ENCODE results near the gene RHBDL2.
"Not testable (repeated sequence)": the region's sequence is repeated elsewhere in the genome, so short reads cannot be mapped to it uniquely, and the experiment has no call there.

RHBDL2 gene

GRCh38 chr1:38938722-38939260 is 2.8 kb downstream of the RHBDL2 start:
- no peak for DNase-seq (ENCODE audit: low read depth in 1 of 2, low spot score in 1 of 2)

DNA sequence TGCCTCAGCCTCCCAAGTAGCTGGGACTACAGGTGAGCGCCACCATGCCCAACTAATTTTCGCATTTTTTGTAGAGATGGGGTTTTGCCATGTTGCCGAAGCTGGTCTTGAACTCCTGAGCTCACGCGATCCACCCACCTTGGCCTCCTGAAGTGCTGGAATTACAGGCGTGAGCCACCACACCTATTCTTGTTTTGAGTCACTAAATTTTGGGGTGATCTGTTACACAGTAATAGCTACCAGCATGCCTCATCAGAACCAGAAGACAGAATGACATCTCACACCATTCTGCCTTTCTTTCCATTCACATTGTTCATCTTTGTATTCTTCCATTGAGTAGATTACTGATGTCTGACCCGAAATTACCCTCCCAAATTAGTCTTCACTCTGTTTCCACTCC is 9.1 kb downstream of the RHBDL2 start:
- no peak for DNase-seq (ENCODE audit: low read depth in 1 of 2, low spot score in 1 of 2)

GRCh38 chr1:38929476-38929875 is 12.2 kb downstream of the RHBDL2 start:
- DNase-seq (ENCODE audit: low read depth in 1 of 2, low spot score in 1 of 2) = no peak

- no peak for DNase-seq (ENCODE audit: low read depth in 1 of 2, low spot score in 1 of 2)
Observed at GRCh38 chr1:38929054-38929453, 12.6 kb downstream of the RHBDL2 start.

DNA sequence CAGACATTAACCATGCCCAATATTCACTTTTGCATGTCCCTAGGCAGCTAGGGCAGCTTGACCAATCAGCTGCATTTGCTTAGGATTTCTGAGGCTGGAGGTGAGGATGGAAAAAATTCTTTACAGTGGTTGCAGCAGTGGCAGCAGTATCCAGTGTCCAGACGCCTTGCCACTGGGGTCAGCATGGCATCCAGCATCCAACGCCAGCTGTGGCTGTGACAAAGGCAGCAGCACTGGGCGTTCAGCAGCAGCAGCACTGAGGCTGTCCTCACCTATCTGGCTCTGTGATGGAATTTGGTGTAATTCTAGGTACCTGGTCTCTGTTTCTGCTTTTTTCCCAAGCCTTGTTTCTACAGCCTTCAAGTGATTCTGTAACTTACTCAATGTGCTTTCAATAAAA is 15.5 kb downstream of the RHBDL2 start:
- DNase-seq (ENCODE audit: low read depth in 1 of 2, low spot score in 1 of 2) = no peak

- no peak for DNase-seq (ENCODE audit: low read depth in 1 of 2, low spot score in 1 of 2)
Observed at GRCh38 chr1:38925391-38925790, 16.2 kb downstream of the RHBDL2 start.

GRCh38 chr1:38923607-38924006 is 18.0 kb downstream of the RHBDL2 start:
- DNase-seq (ENCODE audit: low read depth in 1 of 2, low spot score in 1 of 2) = no peak

DNA sequence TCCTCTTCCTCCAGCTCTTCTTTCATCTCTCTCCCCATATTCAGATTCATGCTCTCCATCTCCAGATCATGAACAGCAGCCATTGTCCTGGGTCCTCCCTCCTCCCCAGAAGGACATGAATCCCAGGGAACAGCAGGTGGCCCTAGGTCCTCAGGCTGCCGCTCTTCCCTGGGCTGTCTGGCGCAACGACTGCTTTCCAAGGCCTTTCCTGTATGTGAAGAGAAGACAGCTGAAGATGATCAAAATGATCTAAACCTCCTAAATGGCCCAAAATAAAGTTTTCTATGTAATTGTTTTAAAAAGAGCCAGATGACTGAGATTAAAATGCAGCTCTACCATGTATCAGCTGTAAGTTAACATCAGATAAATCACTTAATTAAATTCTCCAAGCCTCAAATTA is 22.5 kb downstream of the RHBDL2 start:
- DNase-seq (ENCODE audit: low read depth in 1 of 2, low spot score in 1 of 2) = no peak

GRCh38 chr1:38918568-38918967 is 23.1 kb downstream of the RHBDL2 start:
- DNase-seq (ENCODE audit: low read depth in 1 of 2, low spot score in 1 of 2) = no peak

- no peak for DNase-seq (ENCODE audit: low read depth in 1 of 2, low spot score in 1 of 2)
Observed at GRCh38 chr1:38917772-38918171, 23.9 kb downstream of the RHBDL2 start.

GRCh38 chr1:38917337-38917736 is 24.3 kb downstream of the RHBDL2 start:
- no peak for DNase-seq (ENCODE audit: low read depth in 1 of 2, low spot score in 1 of 2)

DNA sequence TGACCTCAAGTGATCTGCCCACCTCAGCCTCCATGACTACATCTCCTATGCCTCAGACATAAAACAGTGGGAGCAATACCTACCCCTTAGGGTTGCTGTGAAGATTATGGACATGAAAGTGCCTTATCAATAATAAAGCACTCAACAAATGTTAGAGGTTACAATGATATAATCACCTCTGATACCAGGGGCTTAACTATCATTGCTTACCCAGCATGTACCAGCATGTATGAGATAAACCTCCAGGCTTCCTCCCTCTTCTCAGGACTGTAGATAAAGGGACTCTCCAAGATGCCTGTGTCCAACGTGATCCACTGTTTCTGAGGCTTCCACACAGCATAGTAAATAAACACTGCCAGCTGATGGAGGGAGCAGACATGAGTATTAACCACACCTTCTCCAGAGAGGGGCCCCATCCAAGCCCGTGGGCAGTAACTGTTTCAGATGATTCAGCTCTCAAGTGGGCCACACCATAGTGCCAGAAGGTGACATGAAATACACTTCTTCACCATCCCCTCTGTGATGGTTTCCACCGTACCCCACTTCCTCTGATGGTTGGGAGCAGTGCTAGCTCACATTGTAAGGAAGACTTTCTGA is 26.2 kb downstream of the RHBDL2 start:
- DNase-seq (ENCODE audit: low read depth in 1 of 2, low spot score in 1 of 2) = no peak

DNA sequence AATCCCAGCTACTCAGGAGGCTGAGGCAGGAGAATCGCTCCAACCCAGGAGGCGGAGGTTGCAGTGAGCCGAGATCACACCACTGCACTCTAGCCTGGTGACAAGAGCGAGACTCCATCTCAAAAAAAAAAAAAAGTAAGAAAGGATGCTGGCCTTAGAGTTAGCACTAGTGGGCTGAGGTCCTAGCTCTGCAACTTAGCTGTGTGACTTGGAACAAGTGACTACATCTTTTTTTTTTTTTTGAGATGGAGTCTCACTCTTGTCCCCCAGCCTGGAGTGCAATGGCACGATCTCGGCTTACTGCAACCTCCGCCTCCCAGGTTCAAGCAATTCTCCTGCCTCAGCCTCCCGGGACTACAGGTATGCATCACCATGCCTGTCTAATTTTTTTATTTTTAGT is 26.7 kb downstream of the RHBDL2 start:
- not testable (repeated sequence) for DNase-seq (ENCODE audit: low read depth in 1 of 2, low spot score in 1 of 2)

- DNase-seq (ENCODE audit: low read depth in 1 of 2, low spot score in 1 of 2) = no peak
Observed at GRCh38 chr1:38908821-38909220, 32.8 kb downstream of the RHBDL2 start.

GRCh38 chr1:38905985-38906384 is 35.6 kb downstream of the RHBDL2 start:
- DNase-seq (ENCODE audit: low read depth in 1 of 2, low spot score in 1 of 2) = no peak

DNA sequence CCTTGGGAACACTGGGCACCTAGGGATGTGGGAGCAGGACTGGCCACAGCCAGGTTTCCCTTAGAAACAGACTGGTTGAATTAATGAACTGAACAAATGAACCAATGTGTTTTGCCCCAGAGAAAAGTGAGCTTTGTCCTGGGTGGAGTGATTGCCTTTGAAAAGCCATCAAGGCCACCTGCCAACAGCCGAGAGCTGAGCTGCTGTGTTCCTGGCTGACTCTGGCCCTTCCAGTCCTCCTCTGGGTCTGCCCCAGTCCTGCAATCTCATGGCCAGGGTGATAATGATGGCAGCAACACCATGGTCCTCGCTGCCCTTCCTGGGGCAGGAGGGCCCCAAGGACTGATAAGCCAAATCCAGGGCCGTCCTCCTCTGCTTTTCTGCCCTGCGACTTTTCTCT is 42.1 kb downstream of the RHBDL2 start:
- DNase-seq (ENCODE audit: low read depth in 1 of 2, low spot score in 1 of 2) = no peak

- DNase-seq (ENCODE audit: low read depth in 1 of 2, low spot score in 1 of 2) = no peak
Observed at GRCh38 chr1:38898653-38899230, 42.9 kb downstream of the RHBDL2 start.

- no peak for DNase-seq (ENCODE audit: low read depth in 1 of 2, low spot score in 1 of 2)
Observed at GRCh38 chr1:38896169-38896568, 45.5 kb downstream of the RHBDL2 start.

GRCh38 chr1:38892976-38893375 is 48.7 kb downstream of the RHBDL2 start:
- no peak for DNase-seq (ENCODE audit: low read depth in 1 of 2, low spot score in 1 of 2)

DNA sequence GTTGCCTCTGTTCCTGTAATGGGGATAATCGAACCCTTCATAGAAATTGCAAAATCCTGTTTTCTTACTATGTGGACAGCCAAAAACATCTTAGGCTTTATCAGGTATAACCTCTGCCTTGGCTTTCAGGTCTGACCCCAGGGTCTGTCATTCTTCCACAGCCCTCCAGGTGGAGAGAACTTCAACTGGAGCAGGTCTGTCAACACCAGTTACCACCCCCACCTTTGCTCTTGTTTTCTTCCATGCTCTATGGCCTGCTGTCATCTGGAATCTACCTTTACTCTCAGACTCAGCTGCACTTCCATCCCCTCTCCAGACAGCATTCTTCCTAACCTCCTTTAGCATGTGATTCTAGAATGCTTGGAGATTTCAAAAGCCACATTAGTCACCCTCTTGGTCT is 49.9 kb downstream of the RHBDL2 start:
- DNase-seq (ENCODE audit: low read depth in 1 of 2, low spot score in 1 of 2) = no peak

- DNase-seq (ENCODE audit: low read depth in 1 of 2, low spot score in 1 of 2) = no peak
Observed at GRCh38 chr1:38889589-38889988, 52.0 kb downstream of the RHBDL2 start.

- DNase-seq (ENCODE audit: low read depth in 1 of 2, low spot score in 1 of 2) = no peak
Observed at GRCh38 chr1:38888423-38889333, 53.0 kb downstream of the RHBDL2 start.
